HG02852 (cell line): ENCODE results near the gene ZNF804A.

Source experiments
- ATAC-seq: cut with Tn5 transposase; IDR thresholded peaks from one replicate; pipeline ENCODE4 v1.9.1; 2021; ENCODE audit warnings: mild to moderate bottlenecking, moderate library complexity; ENCODE audit not compliant: unreplicated experiment

ZNF804A gene

GRCh38 chr2:184602734-184603133 lies 4.4 kb downstream of the ZNF804A start:
- no peak for ATAC-seq

- no peak for ATAC-seq
Measured at GRCh38 chr2:184610891-184611290, 12.6 kb downstream of the ZNF804A start.

- ATAC-seq: no peak
Measured at GRCh38 chr2:184611361-184612085, 13.2 kb downstream of the ZNF804A start.

GRCh38 chr2:184620367-184620766 lies 22.0 kb downstream of the ZNF804A start:
- ATAC-seq: no peak

- no peak for ATAC-seq
Measured at GRCh38 chr2:184624311-184624710, 26.0 kb downstream of the ZNF804A start.

- ATAC-seq: no peak
Measured at GRCh38 chr2:184628051-184628450, 29.7 kb downstream of the ZNF804A start.

GRCh38 chr2:184633726-184634125 lies 35.4 kb downstream of the ZNF804A start:
- no peak for ATAC-seq

- no peak for ATAC-seq
Measured at GRCh38 chr2:184637781-184638180, 39.5 kb downstream of the ZNF804A start.

- ATAC-seq: no peak
Measured at GRCh38 chr2:184644685-184645084, 46.4 kb downstream of the ZNF804A start.

- peak; percentile 59 for ATAC-seq
Measured at GRCh38 chr2:184646177-184646576, 47.8 kb downstream of the ZNF804A start.

GRCh38 chr2:184646593-184646992 lies 48.3 kb downstream of the ZNF804A start:
- ATAC-seq: no peak

GRCh38 chr2:184654945-184655344 lies 56.6 kb downstream of the ZNF804A start:
- no peak for ATAC-seq

- no peak for ATAC-seq
Measured at GRCh38 chr2:184677171-184677570, 78.8 kb downstream of the ZNF804A start.

- ATAC-seq: no peak
Measured at GRCh38 chr2:184679219-184680018, 81.1 kb downstream of the ZNF804A start.

GRCh38 chr2:184680825-184681224 lies 82.5 kb downstream of the ZNF804A start:
- ATAC-seq: no peak

- ATAC-seq: no peak
Measured at GRCh38 chr2:184681642-184682321, 83.5 kb downstream of the ZNF804A start.

- no peak for ATAC-seq
Measured at GRCh38 chr2:184683911-184684310, 85.6 kb downstream of the ZNF804A start.

GRCh38 chr2:184685999-184686841 lies 87.9 kb downstream of the ZNF804A start:
- no peak for ATAC-seq

- no peak for ATAC-seq
Measured at GRCh38 chr2:184689638-184690037, 91.3 kb downstream of the ZNF804A start.

- ATAC-seq: no peak
Measured at GRCh38 chr2:184692141-184692734, 93.9 kb downstream of the ZNF804A start.
